PC-9 (cell line): Measurements from ENCODE around the gene CBFA2T3. TPM values are rescaled to one million over a fixed set of nuclear protein-coding genes. Genes with fewer than 3 reads are reported as not detected.

Source experiments
- BruUV-seq: library from RNA; stranded (reverse); fragments of 400-500 nt; replicated peaks from 2 replicates; lab custom pipeline; 2021; lab: Mats Ljungman, UMichigan
- CTCF ChIA-PET: fragments of 300-600 bp; sonication (Branson Sonifier 250); formaldehyde crosslinking; loops from one replicate; lab custom pipeline; 2022; ENCODE audit warnings: antibody characterized with exemption; lab: Charles Lee
- POLR2A ChIA-PET: fragments of 300-600 bp; sonication (Branson Sonifier 250); formaldehyde crosslinking; loops from one replicate; lab custom pipeline; 2022; ENCODE audit warnings: antibody characterized with exemption; ENCODE audit not compliant: unreplicated experiment; lab: Charles Lee
- DNase-seq, 2 experiments: peaks; one replicate each; pipeline versions ENCODE4 v3.0.0 to v3.0.0-alpha.2; 2015 to 2022; ENCODE audit warnings: mixed read lengths in 1 of 2
- H2AFZ ChIP-seq: fragments of 200-600 bp; sonication (generic); 2 replicates; pipeline ENCODE4 v1.8.1; 2017; ENCODE audit warnings: antibody characterized with exemption
- H3F3A ChIP-seq: fragments of 200-600 bp; sonication (generic); 2 replicates; pipeline ENCODE4 v1.8.1; 2017; ENCODE audit warnings: antibody characterized with exemption, mild to moderate bottlenecking, low read depth; ENCODE audit not compliant: insufficient read depth
- H3K27ac ChIP-seq: fragments of 200-600 bp; sonication (generic); 2 replicates; pipeline ENCODE4 v1.6.1; 2016; ENCODE audit warnings: mixed run types
- H3K27me3 ChIP-seq: fragments of 200-600 bp; sonication (generic); 2 replicates; pipeline ENCODE4 v1.6.1; 2016; ENCODE audit warnings: low read depth, mixed run types; ENCODE audit not compliant: insufficient read depth
- H3K36me3 ChIP-seq: fragments of 200-600 bp; sonication (generic); 2 replicates; pipeline ENCODE4 v1.6.1; 2016; ENCODE audit warnings: low read depth, mixed run types
- H3K4me1 ChIP-seq: fragments of 200-600 bp; sonication (generic); replicated peaks from 2 replicates; pipeline ENCODE4 v1.6.1; 2016; ENCODE audit warnings: mixed run types; ENCODE audit not compliant: insufficient read depth
- H3K4me2 ChIP-seq: fragments of 200-600 bp; sonication (generic); 2 replicates; pipeline ENCODE4 v1.6.1; 2017; ENCODE audit warnings: mixed run types
- H3K4me3 ChIP-seq: fragments of 200-600 bp; sonication (generic); 2 replicates; pipeline ENCODE4 v1.6.1; 2016; ENCODE audit warnings: mixed run types
- H3K79me2 ChIP-seq: fragments of 200-600 bp; sonication (generic); 2 replicates; pipeline ENCODE4 v1.6.1; 2017; ENCODE audit warnings: low read depth, mixed run types
- H3K9me2 ChIP-seq: fragments of 200-600 bp; sonication (generic); 2 replicates; pipeline ENCODE4 v1.8.1; 2017; ENCODE audit warnings: mild to moderate bottlenecking; ENCODE audit not compliant: insufficient read depth
- H3K9me3 ChIP-seq: fragments of 200-600 bp; sonication (generic); 2 replicates; pipeline ENCODE4 v1.8.1; 2016; ENCODE audit warnings: low read depth; ENCODE audit not compliant: insufficient read depth
- H4K20me1 ChIP-seq: fragments of 200-600 bp; sonication (generic); 2 replicates; pipeline ENCODE4 v1.8.1; 2017; ENCODE audit not compliant: insufficient read depth
- EZH2 ChIP-seq: fragments of 200-600 bp; sonication (generic); IDR thresholded peaks from 2 replicates; pipeline ENCODE4 v1.8.0; 2017; ENCODE audit warnings: antibody characterized with exemption, low read depth
- intact Hi-C: fragments of 100-400 bp; cut with micrococcal nuclease; formaldehyde crosslinking; loops from one replicate; pipeline ENCODE4 v1.10.0; 2022; ENCODE audit not compliant: unreplicated experiment
- total RNA-seq: library from RNA; stranded (reverse); gene quantifications from 2 replicates; pipeline ENCODE4 v1.2.3, GENCODE V29; 2021
- TF ChIP-seq, protein P1 (sequence below): fragments of 200-600 bp; sonication (generic); conservative IDR thresholded peaks from 2 replicates; pipeline ENCODE4 v1.6.1; 2017; ENCODE audit warnings: mixed run types, antibody characterized with exemption, mild to moderate bottlenecking, moderate library complexity

CBFA2T3 gene
- total RNA-seq, 1 experiment from 2014 or later: 1.0 TPM

DNA sequence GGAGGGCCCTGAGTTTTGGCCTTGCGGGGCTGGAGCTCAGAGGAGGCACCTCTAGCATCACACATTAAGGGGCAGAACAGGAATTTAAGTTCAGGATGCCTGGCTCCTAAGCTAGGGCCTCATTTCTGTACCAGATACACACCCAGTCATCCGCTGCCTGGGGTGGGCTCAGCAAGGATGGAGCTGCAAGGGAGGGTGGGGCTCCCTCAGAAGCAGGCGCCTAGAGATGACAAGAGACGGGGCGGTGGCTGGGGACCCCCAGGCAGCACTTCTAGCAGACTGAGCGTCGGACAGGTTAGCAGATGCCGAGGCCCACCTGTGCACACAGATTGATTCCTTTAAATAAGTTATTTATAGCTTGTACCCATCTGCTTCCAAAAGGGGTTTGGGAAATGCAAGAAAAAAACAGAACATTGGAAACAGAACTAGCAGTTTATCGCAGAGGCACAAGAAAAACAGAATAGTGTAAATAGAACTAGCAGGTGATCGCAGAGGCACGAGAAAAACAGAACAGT, 47.6 kb upstream of the CBFA2T3 start:
- Histone ChIP-seq H3K4me1 (no peaks in the 10 kb centered on the region), H3K4me2 (no peak overlapping the region), H4K20me1 (no peaks in the 10 kb centered on the region), H3K79me2 (no peaks in the 10 kb centered on the region), H3K27me3 (peaks cover 75% of the 10 kb centered on the region), H3F3A (no peaks in the 10 kb centered on the region), H3K4me3 (no peak overlapping the region), H3K9me3 (peaks cover 6% of the 10 kb centered on the region; the same call in 1 of the 2 replicates), H2AFZ (no peak overlapping the region), H3K27ac (no peak overlapping the region), H3K9me2 (no peaks in the 10 kb centered on the region), H3K36me3 (no peaks in the 10 kb centered on the region)
- POLR2A ChIA-PET: no interaction called here
- DNase-seq: no peak
- intact Hi-C loops: no loop called here
- no peak for TF ChIP-seq EZH2
- TF ChIP-seq, protein P1, sequence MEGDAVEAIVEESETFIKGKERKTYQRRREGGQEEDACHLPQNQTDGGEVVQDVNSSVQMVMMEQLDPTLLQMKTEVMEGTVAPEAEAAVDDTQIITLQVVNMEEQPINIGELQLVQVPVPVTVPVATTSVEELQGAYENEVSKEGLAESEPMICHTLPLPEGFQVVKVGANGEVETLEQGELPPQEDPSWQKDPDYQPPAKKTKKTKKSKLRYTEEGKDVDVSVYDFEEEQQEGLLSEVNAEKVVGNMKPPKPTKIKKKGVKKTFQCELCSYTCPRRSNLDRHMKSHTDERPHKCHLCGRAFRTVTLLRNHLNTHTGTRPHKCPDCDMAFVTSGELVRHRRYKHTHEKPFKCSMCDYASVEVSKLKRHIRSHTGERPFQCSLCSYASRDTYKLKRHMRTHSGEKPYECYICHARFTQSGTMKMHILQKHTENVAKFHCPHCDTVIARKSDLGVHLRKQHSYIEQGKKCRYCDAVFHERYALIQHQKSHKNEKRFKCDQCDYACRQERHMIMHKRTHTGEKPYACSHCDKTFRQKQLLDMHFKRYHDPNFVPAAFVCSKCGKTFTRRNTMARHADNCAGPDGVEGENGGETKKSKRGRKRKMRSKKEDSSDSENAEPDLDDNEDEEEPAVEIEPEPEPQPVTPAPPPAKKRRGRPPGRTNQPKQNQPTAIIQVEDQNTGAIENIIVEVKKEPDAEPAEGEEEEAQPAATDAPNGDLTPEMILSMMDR: no peak
- BruUV-seq: no TSS peak
- CTCF ChIA-PET: no interaction called here

- ChIA-PET CTCF (no interaction called here), POLR2A (no interaction called here)
- no TSS peak for BruUV-seq
- Histone ChIP-seq H3K27me3 (peaks cover 83% of the 10 kb centered on the region), H3K4me2 (no peak overlapping the region), H3K79me2 (no peaks in the 10 kb centered on the region), H3K27ac (no peak overlapping the region), H3K4me1 (no peaks in the 10 kb centered on the region), H3K9me3 (peaks cover 6% of the 10 kb centered on the region; the same call in 1 of the 2 replicates), H2AFZ (no peak overlapping the region), H4K20me1 (no peaks in the 10 kb centered on the region), H3K4me3 (no peak overlapping the region), H3F3A (no peaks in the 10 kb centered on the region), H3K36me3 (no peaks in the 10 kb centered on the region), H3K9me2 (no peaks in the 10 kb centered on the region)
- intact Hi-C loops: no loop called here
- DNase-seq: no peak
- TF ChIP-seq, protein P1: no peak
- TF ChIP-seq EZH2: no peak
Observed at GRCh38 chr16:89023621-89024511, 46.9 kb upstream of the CBFA2T3 start.

DNA sequence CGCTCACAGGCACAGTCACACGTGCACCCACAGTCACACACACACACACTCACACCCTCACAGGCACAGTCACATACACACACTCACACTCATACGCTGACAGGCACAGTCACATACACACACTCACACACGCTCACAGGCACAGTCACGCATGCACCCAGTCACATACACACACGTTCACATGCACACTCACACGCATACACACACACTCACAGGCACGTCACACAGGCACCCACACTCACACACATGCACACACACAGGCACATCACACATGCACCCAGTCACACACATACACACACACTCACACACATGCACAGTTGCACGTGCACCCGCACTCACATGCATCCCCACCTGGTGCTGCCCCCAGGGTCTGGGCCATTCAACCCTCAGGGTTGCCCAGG, 46.1 kb upstream of the CBFA2T3 start:
- H3K4me3 ChIP-seq: no peak overlapping the region
- no peak overlapping the region for H2AFZ ChIP-seq
- TF ChIP-seq, protein P1: no peak
- no peak for TF ChIP-seq EZH2
- BruUV-seq: no TSS peak
- H3K4me1 ChIP-seq: no peaks in the 10 kb centered on the region
- no peaks in the 10 kb centered on the region for H3K79me2 ChIP-seq
- ChIA-PET POLR2A (no interaction called here), CTCF (no interaction called here)
- no peaks in the 10 kb centered on the region for H3K9me2 ChIP-seq
- DNase-seq: no peak
- H3K27me3 ChIP-seq: peaks cover 90% of the 10 kb centered on the region
- intact Hi-C loops: no loop called here
- no peaks in the 10 kb centered on the region for H3K36me3 ChIP-seq
- no peaks in the 10 kb centered on the region for H4K20me1 ChIP-seq
- no peak overlapping the region for H3K27ac ChIP-seq
- peaks cover 6% of the 10 kb centered on the region; the same call in 1 of the 2 replicates for H3K9me3 ChIP-seq
- no peak overlapping the region for H3K4me2 ChIP-seq
- no peaks in the 10 kb centered on the region for H3F3A ChIP-seq
